Peyer's patch (tissue), 4 donors: ENCODE data around the gene S100A12.

Experiments
- POLR2A ChIP-seq, 2 donors: fragments of 450-650 bp; IDR thresholded peaks; one replicate each; pipeline ENCODE4 v1.5.1; 2017; ENCODE audit warnings: antibody characterized with exemption in 2 of 2, mild to moderate bottlenecking in 2 of 2, moderate library complexity in 2 of 2
- TF ChIP-seq, protein P1 (sequence below), 6 experiments: fragments of 450-650 bp in 4 of 6; fragments of 200-600 bp in 2 of 6; sonication (generic) in 1 of 6; IDR thresholded peaks; one replicate each; pipeline ENCODE4 v1.5.1; 2017 to 2019; ENCODE audit warnings: antibody characterized with exemption in 6 of 6, mild to moderate bottlenecking in 3 of 6, moderate library complexity in 1 of 6

DNA sequence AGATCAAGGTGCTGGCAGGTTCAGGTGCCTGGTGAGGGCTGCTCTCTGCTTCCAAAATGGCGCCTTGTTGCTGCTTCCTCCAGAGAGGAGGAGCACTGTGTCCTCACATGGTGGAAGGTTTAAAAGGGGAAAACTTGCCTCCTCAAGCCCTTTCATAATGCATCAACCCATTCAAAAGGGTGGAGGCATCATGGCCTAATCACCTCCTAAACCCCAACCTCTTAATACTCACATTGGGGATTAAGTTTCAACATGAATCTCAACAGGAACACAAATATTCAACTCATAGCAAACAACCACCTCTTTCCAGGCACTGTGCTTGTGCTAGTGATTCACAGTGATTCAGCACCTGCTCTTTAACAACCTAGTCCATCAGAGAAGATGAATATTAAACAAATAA, 4.2 kb downstream of the S100A12 start:
- TF ChIP-seq, protein P1, sequence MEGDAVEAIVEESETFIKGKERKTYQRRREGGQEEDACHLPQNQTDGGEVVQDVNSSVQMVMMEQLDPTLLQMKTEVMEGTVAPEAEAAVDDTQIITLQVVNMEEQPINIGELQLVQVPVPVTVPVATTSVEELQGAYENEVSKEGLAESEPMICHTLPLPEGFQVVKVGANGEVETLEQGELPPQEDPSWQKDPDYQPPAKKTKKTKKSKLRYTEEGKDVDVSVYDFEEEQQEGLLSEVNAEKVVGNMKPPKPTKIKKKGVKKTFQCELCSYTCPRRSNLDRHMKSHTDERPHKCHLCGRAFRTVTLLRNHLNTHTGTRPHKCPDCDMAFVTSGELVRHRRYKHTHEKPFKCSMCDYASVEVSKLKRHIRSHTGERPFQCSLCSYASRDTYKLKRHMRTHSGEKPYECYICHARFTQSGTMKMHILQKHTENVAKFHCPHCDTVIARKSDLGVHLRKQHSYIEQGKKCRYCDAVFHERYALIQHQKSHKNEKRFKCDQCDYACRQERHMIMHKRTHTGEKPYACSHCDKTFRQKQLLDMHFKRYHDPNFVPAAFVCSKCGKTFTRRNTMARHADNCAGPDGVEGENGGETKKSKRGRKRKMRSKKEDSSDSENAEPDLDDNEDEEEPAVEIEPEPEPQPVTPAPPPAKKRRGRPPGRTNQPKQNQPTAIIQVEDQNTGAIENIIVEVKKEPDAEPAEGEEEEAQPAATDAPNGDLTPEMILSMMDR (IDR thresholded peaks at IDR 0.05): no peak
- no peak for TF ChIP-seq POLR2A (IDR thresholded peaks at IDR 0.05)
